GM12878 (cell line): ENCODE data around the gene SELENOH. TPM values are rescaled to one million over a fixed set of nuclear protein-coding genes. Genes with fewer than 3 reads are reported as not detected.

Source experiments
- BHLHE40 ChIP-seq, 2 experiments: fragments of 450-650 bp in 1 of 2; IDR thresholded peaks; 2 replicates each; pipeline ENCODE4 v1.6.1; 2011 to 2017; ENCODE audit warnings: low read depth in 2 of 2, borderline replicate concordance in 1 of 2, improper control_type of control experiment in 1 of 2, low read length in 1 of 2, mild to moderate bottlenecking in 1 of 2
- BRCA1 ChIP-seq: IDR thresholded peaks from 2 replicates; pipeline ENCODE4 v1.6.1; 2011; ENCODE audit warnings: low read depth, low read length, improper control_type of control experiment
- CHD1 ChIP-seq: IDR thresholded peaks from 2 replicates; pipeline ENCODE4 v1.6.1; 2012; ENCODE audit warnings: low read depth, low read length, improper control_type of control experiment
- CHD2 ChIP-seq: IDR thresholded peaks from 2 replicates; pipeline ENCODE4 v1.6.1; 2011; ENCODE audit warnings: low read depth, low read length, improper control_type of control experiment, borderline replicate concordance
- EED ChIP-seq: sonication (generic); IDR thresholded peaks from 2 replicates; pipeline ENCODE4 v1.6.1; 2016; ENCODE audit warnings: antibody characterized with exemption, low read depth
- FOXK2 ChIP-seq: fragments of 450-650 bp; IDR thresholded peaks from 2 replicates; pipeline ENCODE4 v1.6.1; 2017; ENCODE audit warnings: mild to moderate bottlenecking, moderate library complexity
- HCFC1 ChIP-seq: fragments of 150-350 bp; IDR thresholded peaks from 2 replicates; pipeline ENCODE4 v1.6.1; 2014; ENCODE audit warnings: low read length
- MEF2B ChIP-seq: fragments of 450-650 bp; IDR thresholded peaks from 2 replicates; pipeline ENCODE4 v1.6.1; 2018; ENCODE audit warnings: mild to moderate bottlenecking, moderate library complexity; ENCODE audit not compliant: partially characterized antibody, poor library complexity, severe bottlenecking
- MXI1 ChIP-seq: fragments of 150-350 bp; IDR thresholded peaks from 2 replicates; pipeline ENCODE4 v1.6.1; 2011; ENCODE audit warnings: low read depth, mild to moderate bottlenecking, inconsistent platforms, low read length, improper control_type of control experiment
- NBN ChIP-seq: fragments of 450-650 bp; IDR thresholded peaks from 2 replicates; pipeline ENCODE4 v1.6.1; 2016
- NR2C1 ChIP-seq: fragments of 450-650 bp; IDR thresholded peaks from 2 replicates; pipeline ENCODE4 v1.6.1; 2017; ENCODE audit warnings: antibody characterized with exemption, mild to moderate bottlenecking, moderate library complexity
- PAX5 ChIP-seq: IDR thresholded peaks from 2 replicates; pipeline ENCODE4 v1.6.1; 2011; ENCODE audit warnings: low read depth, low read length, borderline replicate concordance
- PRDM15 ChIP-seq: fragments of 450-650 bp; formaldehyde crosslinking; IDR thresholded peaks from 2 replicates; pipeline ENCODE4 v1.4.0; 2020; ENCODE audit warnings: mild to moderate bottlenecking, moderate library complexity
- RCOR1 ChIP-seq: conservative IDR thresholded peaks from 2 replicates; pipeline ENCODE4 v1.6.1; 2012; ENCODE audit warnings: low read depth, low read length, improper control_type of control experiment
- RFX5 ChIP-seq: IDR thresholded peaks from 2 replicates; pipeline ENCODE4 v1.6.1; 2011; ENCODE audit warnings: low read depth, low read length, improper control_type of control experiment
- RUNX3 ChIP-seq: IDR thresholded peaks from 2 replicates; pipeline ENCODE4 v1.6.1; 2012; ENCODE audit warnings: low read length, inconsistent platforms
- STAT1 ChIP-seq: fragments of 450-650 bp; conservative IDR thresholded peaks from 2 replicates; pipeline ENCODE4 v1.6.1; 2014; ENCODE audit warnings: antibody characterized with exemption, mild to moderate bottlenecking
- YY1 ChIP-seq: IDR thresholded peaks from 2 replicates; pipeline ENCODE4 v1.6.1; 2011; ENCODE audit warnings: low read depth, mild to moderate bottlenecking, low read length
- ZNF384 ChIP-seq: IDR thresholded peaks from 2 replicates; pipeline ENCODE4 v1.6.1; 2012; ENCODE audit warnings: low read depth, mild to moderate bottlenecking, low read length, improper control_type of control experiment, borderline replicate concordance
- polyA plus RNA-seq, 11 experiments: library from polyadenylated mRNA; depleted of rRNA in 4 of 11; unstranded in 6 of 11; stranded (reverse) in 5 of 11; fragments of >200 nt; fragmentation: Nextera tagmentation in 4 of 11; fragmentation: Illumina TruSeq in 1 of 11; extraction: Ambion mirVana in 4 of 11; extraction: Trizol in 1 of 11; gene quantifications; 1 replicate in 1 of 11; 2 replicates in 10 of 11; pipeline versions ENCODE4 v1.2.1 to v1.2.3, GENCODE V29; 2011 to 2016; ENCODE audit warnings: inconsistent platforms in 2 of 11, missing spikeins in 2 of 11, low read depth in 1 of 11
- total RNA-seq, 4 experiments: library from RNA; depleted of rRNA in 3 of 4; stranded (reverse); fragments of >200 nt in 3 of 4; fragmentation: Illumina TruSeq in 1 of 4; extraction: Trizol in 1 of 4; gene quantifications; 2 replicates each; pipeline versions ENCODE4 v1.2.1 to v1.2.3, GENCODE V29; 2013 to 2021
- TF ChIP-seq, protein P1 (sequence below): fragments of 150-350 bp; IDR thresholded peaks from 2 replicates; pipeline ENCODE4 v1.6.1; 2016; ENCODE audit warnings: low read depth, low read length
- TF ChIP-seq, protein P2 (sequence below): fragments of 450-650 bp; IDR thresholded peaks from 2 replicates; pipeline ENCODE4 v1.6.1; 2017; ENCODE audit warnings: mild to moderate bottlenecking, moderate library complexity

The SELENOH gene
- total and polyA plus RNA-seq, 10 of the 15 experiments (the other 5 are each of a cell fraction or from before 2014, with no cell fraction given), result 20.3 to 458 (median 200) TPM

DNA sequence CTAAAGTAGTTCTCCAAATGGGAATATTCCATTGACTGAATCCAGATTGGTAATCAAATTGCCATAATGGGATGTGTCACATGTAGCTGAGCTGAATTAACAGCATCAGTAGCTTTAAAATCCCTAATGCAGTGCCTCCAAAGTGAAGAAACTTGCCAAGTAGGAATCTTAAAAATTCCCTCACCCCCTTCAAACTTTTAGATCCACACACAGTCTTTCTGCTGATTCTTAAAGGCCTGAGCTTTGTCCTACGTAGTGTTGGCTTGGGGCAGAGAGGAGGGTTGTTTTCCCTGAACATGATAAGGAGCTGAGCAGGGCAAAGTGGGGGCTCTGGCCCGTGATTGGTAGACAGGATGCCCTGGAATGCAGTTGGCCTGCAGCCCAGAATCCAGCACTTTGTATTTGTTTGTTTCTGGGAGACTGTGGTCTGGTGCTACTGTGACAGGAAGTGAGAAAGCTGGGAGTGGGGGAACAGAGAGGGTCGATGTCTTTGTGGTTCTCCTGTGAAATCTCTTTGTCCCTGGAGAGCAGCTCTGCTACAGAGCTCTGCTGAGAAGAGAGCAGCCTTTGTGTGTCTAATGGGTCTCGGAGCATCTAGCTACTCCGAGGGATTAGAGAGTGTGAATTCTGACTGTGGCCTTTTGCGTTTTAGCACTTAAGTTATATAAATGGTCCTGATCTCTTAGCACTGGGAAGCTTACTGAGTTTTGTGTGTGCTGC, 37.2 kb downstream of the SELENOH start (continued):
- TF ChIP-seq, protein P1, sequence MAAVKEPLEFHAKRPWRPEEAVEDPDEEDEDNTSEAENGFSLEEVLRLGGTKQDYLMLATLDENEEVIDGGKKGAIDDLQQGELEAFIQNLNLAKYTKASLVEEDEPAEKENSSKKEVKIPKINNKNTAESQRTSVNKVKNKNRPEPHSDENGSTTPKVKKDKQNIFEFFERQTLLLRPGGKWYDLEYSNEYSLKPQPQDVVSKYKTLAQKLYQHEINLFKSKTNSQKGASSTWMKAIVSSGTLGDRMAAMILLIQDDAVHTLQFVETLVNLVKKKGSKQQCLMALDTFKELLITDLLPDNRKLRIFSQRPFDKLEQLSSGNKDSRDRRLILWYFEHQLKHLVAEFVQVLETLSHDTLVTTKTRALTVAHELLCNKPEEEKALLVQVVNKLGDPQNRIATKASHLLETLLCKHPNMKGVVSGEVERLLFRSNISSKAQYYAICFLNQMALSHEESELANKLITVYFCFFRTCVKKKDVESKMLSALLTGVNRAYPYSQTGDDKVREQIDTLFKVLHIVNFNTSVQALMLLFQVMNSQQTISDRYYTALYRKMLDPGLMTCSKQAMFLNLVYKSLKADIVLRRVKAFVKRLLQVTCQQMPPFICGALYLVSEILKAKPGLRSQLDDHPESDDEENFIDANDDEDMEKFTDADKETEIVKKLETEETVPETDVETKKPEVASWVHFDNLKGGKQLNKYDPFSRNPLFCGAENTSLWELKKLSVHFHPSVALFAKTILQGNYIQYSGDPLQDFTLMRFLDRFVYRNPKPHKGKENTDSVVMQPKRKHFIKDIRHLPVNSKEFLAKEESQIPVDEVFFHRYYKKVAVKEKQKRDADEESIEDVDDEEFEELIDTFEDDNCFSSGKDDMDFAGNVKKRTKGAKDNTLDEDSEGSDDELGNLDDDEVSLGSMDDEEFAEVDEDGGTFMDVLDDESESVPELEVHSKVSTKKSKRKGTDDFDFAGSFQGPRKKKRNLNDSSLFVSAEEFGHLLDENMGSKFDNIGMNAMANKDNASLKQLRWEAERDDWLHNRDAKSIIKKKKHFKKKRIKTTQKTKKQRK, result no peak
- TF ChIP-seq EED, result peak; percentile 28; the same call in 1 of the 2 replicates
- TF ChIP-seq NR2C1, result no peak
- TF ChIP-seq PAX5, result no peak
- no peak for TF ChIP-seq FOXK2
- TF ChIP-seq BRCA1, result no peak
- TF ChIP-seq CHD2, result no peak
- TF ChIP-seq PRDM15 (CRISPR knock-in tag), result no peak
- TF ChIP-seq STAT1, result no peak
- TF ChIP-seq BHLHE40 (IDR thresholded peaks at IDR 0.05; ENCODE audit: borderline replicate concordance in 1 of 2, low read depth in 2 of 2, low read length in 1 of 2), result no peak
- 0 out of 2 replicates have a peak, but pooled peaks have one; percentile 11 for TF ChIP-seq RUNX3
- no peak for TF ChIP-seq RFX5
- no peak for TF ChIP-seq MXI1
- no peak for TF ChIP-seq HCFC1
- peak; percentile 70 for TF ChIP-seq MEF2B
- TF ChIP-seq NBN, result no peak
- no peak for TF ChIP-seq ZNF384
- TF ChIP-seq, protein P2, sequence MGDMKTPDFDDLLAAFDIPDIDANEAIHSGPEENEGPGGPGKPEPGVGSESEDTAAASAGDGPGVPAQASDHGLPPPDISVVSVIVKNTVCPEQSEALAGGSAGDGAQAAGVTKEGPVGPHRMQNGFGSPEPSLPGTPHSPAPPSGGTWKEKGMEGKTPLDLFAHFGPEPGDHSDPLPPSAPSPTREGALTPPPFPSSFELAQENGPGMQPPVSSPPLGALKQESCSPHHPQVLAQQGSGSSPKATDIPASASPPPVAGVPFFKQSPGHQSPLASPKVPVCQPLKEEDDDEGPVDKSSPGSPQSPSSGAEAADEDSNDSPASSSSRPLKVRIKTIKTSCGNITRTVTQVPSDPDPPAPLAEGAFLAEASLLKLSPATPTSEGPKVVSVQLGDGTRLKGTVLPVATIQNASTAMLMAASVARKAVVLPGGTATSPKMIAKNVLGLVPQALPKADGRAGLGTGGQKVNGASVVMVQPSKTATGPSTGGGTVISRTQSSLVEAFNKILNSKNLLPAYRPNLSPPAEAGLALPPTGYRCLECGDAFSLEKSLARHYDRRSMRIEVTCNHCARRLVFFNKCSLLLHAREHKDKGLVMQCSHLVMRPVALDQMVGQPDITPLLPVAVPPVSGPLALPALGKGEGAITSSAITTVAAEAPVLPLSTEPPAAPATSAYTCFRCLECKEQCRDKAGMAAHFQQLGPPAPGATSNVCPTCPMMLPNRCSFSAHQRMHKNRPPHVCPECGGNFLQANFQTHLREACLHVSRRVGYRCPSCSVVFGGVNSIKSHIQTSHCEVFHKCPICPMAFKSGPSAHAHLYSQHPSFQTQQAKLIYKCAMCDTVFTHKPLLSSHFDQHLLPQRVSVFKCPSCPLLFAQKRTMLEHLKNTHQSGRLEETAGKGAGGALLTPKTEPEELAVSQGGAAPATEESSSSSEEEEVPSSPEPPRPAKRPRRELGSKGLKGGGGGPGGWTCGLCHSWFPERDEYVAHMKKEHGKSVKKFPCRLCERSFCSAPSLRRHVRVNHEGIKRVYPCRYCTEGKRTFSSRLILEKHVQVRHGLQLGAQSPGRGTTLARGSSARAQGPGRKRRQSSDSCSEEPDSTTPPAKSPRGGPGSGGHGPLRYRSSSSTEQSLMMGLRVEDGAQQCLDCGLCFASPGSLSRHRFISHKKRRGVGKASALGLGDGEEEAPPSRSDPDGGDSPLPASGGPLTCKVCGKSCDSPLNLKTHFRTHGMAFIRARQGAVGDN, result no peak
- no peak for TF ChIP-seq RCOR1
- TF ChIP-seq YY1, result no peak
- no peak for TF ChIP-seq CHD1
